HepG2 (cell line): ENCODE measurements around the gene LRP1B. TPM values are rescaled to one million over a fixed set of nuclear protein-coding genes. Genes with fewer than 3 reads are reported as not detected.

Experiments
- ATAC-seq: fragments of 200-7000 bp; cut with Tn5 transposase; 3 replicates; pipeline ENCODE4 v1.9.1; 2020; ENCODE audit warnings: mild to moderate bottlenecking, moderate library complexity
- BruUV-seq: library from RNA; stranded (reverse); fragments of 400-500 nt; replicated peaks from 2 replicates; lab custom pipeline; 2021; lab: Mats Ljungman, UMichigan
- CTCF ChIA-PET: fragments of 300-600 bp; formaldehyde crosslinking; extraction: SDS; loops from one replicate; lab custom pipeline; 2021; ENCODE audit warnings: low total read pairs, inconsistent platforms, low intra/inter-chr PET ratio; lab: Yijun Ruan, JAX
- POLR2A ChIA-PET: fragments of 350-600 bp; sonication (Branson Sonifier 250); formaldehyde crosslinking; loops from one replicate; lab custom pipeline; 2020; ENCODE audit warnings: antibody characterized with exemption, inconsistent platforms; lab: Yijun Ruan, JAX
- DNase-seq: peaks from one replicate; pipeline ENCODE4 v3.0.0-alpha.2; 2015; ENCODE audit warnings: low spot score
- FAIRE-seq: peaks from 3 replicates; lab custom pipeline; 2011; peaks lifted over from hg19 to GRCh38; lab: Jason Lieb, UNC
- H2AFZ ChIP-seq: one replicate; pipeline ENCODE4 v1.6.1; 2011; ENCODE audit warnings: low read length, inconsistent platforms
- H3K27ac ChIP-seq: fragments of 300-600 bp; 3 replicates; pipeline ENCODE4 v1.8.0; 2011; ENCODE audit warnings: mixed run types, mild to moderate bottlenecking, mixed read lengths, low read length, inconsistent platforms; ENCODE audit not compliant: insufficient read depth; ENCODE audit errors: extremely low read length
- H3K27me3 ChIP-seq, 2 experiments: fragments of 200-600 bp in 1 of 2; 2 replicates in 1 of 2; 3 replicates in 1 of 2; pipeline versions ENCODE4 v1.6.0 to v1.8.0; 2011; ENCODE audit warnings: low read length in 2 of 2, mild to moderate bottlenecking in 2 of 2, moderate library complexity in 2 of 2, inconsistent platforms in 1 of 2; ENCODE audit not compliant: insufficient read depth in 2 of 2, control insufficient read depth in 1 of 2
- H3K36me3 ChIP-seq, 2 experiments: fragments of 200-600 bp in 1 of 2; replicated peaks in 1 of 2; 2 replicates in 1 of 2; 3 replicates in 1 of 2; pipeline versions ENCODE4 v1.5.1 to v1.8.0; 2011; ENCODE audit warnings: low read length in 2 of 2, inconsistent platforms in 1 of 2; ENCODE audit not compliant: insufficient read depth in 2 of 2, control insufficient read depth in 1 of 2
- H3K4me1 ChIP-seq: 2 replicates; pipeline ENCODE4 v1.5.1; 2012; ENCODE audit warnings: low read length, inconsistent platforms; ENCODE audit not compliant: insufficient read depth
- H3K4me2 ChIP-seq: 2 replicates; pipeline ENCODE4 v1.6.0; 2011; ENCODE audit warnings: low read depth, low read length, inconsistent platforms
- H3K4me3 ChIP-seq, 3 experiments: fragments of 200-600 bp in 1 of 3; sonication (generic), shearing (Covaris generic) in 1 of 3; replicated peaks in 1 of 3; 2 replicates each; pipeline ENCODE4 v1.5.1; 2011 to 2016; ENCODE audit warnings: low read length in 3 of 3, inconsistent platforms in 2 of 3, low read depth in 2 of 3, mild to moderate bottlenecking in 2 of 3, control low read depth in 1 of 3, mixed read lengths in 1 of 3; ENCODE audit not compliant: insufficient read depth in 1 of 3
- H3K79me2 ChIP-seq: one replicate; pipeline ENCODE4 v1.6.1; 2011; ENCODE audit warnings: low read length, inconsistent platforms; ENCODE audit not compliant: insufficient read depth
- H3K9ac ChIP-seq: 2 replicates; pipeline ENCODE4 v1.6.0; 2011; ENCODE audit warnings: mild to moderate bottlenecking, low read depth, low read length, inconsistent platforms; ENCODE audit not compliant: insufficient read depth
- H3K9me3 ChIP-seq: 2 replicates; pipeline ENCODE4 v1.5.1; 2012; ENCODE audit warnings: mild to moderate bottlenecking, low read length
- H4K20me1 ChIP-seq: 2 replicates; pipeline ENCODE4 v1.6.0; 2011; ENCODE audit warnings: inconsistent platforms, mild to moderate bottlenecking, low read length, moderate library complexity; ENCODE audit not compliant: insufficient read depth
- ATF4 ChIP-seq, 2 experiments: fragments of 450-650 bp in 1 of 2; sonication (generic) in 1 of 2; formaldehyde crosslinking; IDR thresholded peaks; 2 replicates each; pipeline versions ENCODE4 v1.5.0 to v1.8.0; 2020 to 2022; ENCODE audit warnings: mild to moderate bottlenecking in 1 of 2, missing genetic modification reagents in 1 of 2
- BRD4 ChIP-seq: sonication (generic); formaldehyde crosslinking; IDR thresholded peaks from 2 replicates; pipeline ENCODE4 v1.4.0; 2020; ENCODE audit warnings: missing genetic modification reagents
- DDIT3 ChIP-seq: sonication (generic); formaldehyde crosslinking; IDR thresholded peaks from 2 replicates; pipeline ENCODE4 v1.4.0; 2020; ENCODE audit warnings: mild to moderate bottlenecking, missing genetic modification reagents
- FOXO1 ChIP-seq: sonication (generic); formaldehyde crosslinking; IDR thresholded peaks from 2 replicates; pipeline ENCODE4 v1.4.0; 2020; ENCODE audit warnings: missing genetic modification reagents
- MAFF ChIP-seq: IDR thresholded peaks from 2 replicates; pipeline ENCODE4 v1.6.1; 2011; ENCODE audit warnings: low read depth, low read length, improper control_type of control experiment
- MAFK ChIP-seq, 2 experiments: IDR thresholded peaks in 1 of 2; conservative IDR thresholded peaks in 1 of 2; 2 replicates each; pipeline ENCODE4 v1.6.1; 2011; ENCODE audit warnings: improper control_type of control experiment in 2 of 2, low read length in 2 of 2
- NCOR1 ChIP-seq: fragments of 200-600 bp; sonication (generic); IDR thresholded peaks from 2 replicates; pipeline ENCODE4 v1.7.0; 2017; ENCODE audit warnings: antibody characterized with exemption, low read length, borderline replicate concordance
- PATZ1 ChIP-seq: sonication (generic); formaldehyde crosslinking; IDR thresholded peaks from 2 replicates; pipeline ENCODE4 v1.4.0; 2020; ENCODE audit warnings: missing genetic modification reagents
- SMARCC2 ChIP-seq: fragments of 450-650 bp; IDR thresholded peaks from 2 replicates; pipeline ENCODE4 v1.6.1; 2017; ENCODE audit warnings: antibody characterized with exemption, mild to moderate bottlenecking
- SMYD3 ChIP-seq: sonication (generic); formaldehyde crosslinking; IDR thresholded peaks from 2 replicates; pipeline ENCODE4 v1.8.1; 2023; ENCODE audit warnings: mild to moderate bottlenecking, missing genetic modification reagents
- SRSF4 ChIP-seq: fragments of 200-400 bp; formaldehyde crosslinking; IDR thresholded peaks from one replicate; pipeline ENCODE4 v1.6.1; 2018; ENCODE audit warnings: mild to moderate bottlenecking, low read depth, low read length, moderate library complexity; ENCODE audit not compliant: poor library complexity, severe bottlenecking
- ZBTB49 ChIP-seq: sonication (generic); formaldehyde crosslinking; IDR thresholded peaks from 2 replicates; pipeline ENCODE4 v1.4.0; 2020; ENCODE audit warnings: missing genetic modification reagents, borderline replicate concordance
- ZNF251 ChIP-seq: sonication (generic); formaldehyde crosslinking; IDR thresholded peaks from 2 replicates; pipeline ENCODE4 v1.9.0; 2021; ENCODE audit warnings: mild to moderate bottlenecking, missing genetic modification reagents
- ZNF430 ChIP-seq: sonication (generic); formaldehyde crosslinking; IDR thresholded peaks from 2 replicates; pipeline ENCODE4 v1.9.0; 2021; ENCODE audit warnings: mild to moderate bottlenecking, missing genetic modification reagents
- ZNF547 ChIP-seq: sonication (generic); formaldehyde crosslinking; IDR thresholded peaks from 2 replicates; pipeline ENCODE4 v1.5.1; 2020; ENCODE audit warnings: mild to moderate bottlenecking, missing genetic modification reagents
- WGBS: methylation state at CpG from one replicate; pipeline ENCODE4 v1.1.6; 2017; ENCODE audit warnings: low lambda C conversion rate; 5-methylcytosine and 5-hydroxymethylcytosine counted together
- in situ Hi-C: cut with HindIII; loops from 2 replicates; pipeline ENCODE4 v1.10.0; 2017; ENCODE audit warnings: low pct_unique_long_range_greater_than_20kb; ENCODE audit not compliant: extremely low pct_ligation_motif_present
- intact Hi-C: fragments of 100-400 bp; cut with micrococcal nuclease; formaldehyde crosslinking; loops from one replicate; pipeline ENCODE4 v1.10.0; 2022; ENCODE audit not compliant: unreplicated experiment
- polyA plus RNA-seq, 8 experiments: library from polyadenylated mRNA; depleted of rRNA in 3 of 8; stranded (reverse) in 7 of 8; unstranded in 1 of 8; fragments of >200 nt; fragmentation: Illumina TruSeq in 4 of 8; extraction: Trizol in 4 of 8; gene quantifications; 2 replicates each; pipeline versions ENCODE4 v1.2.1 to v1.2.3, GENCODE V29; 2011 to 2016; ENCODE audit warnings: low read depth in 4 of 8, missing spikeins in 1 of 8, mixed read lengths in 1 of 8; ENCODE audit not compliant: insufficient read depth in 1 of 8
- total RNA-seq, 5 experiments: library from RNA; depleted of rRNA; stranded (reverse); fragments of >200 nt; fragmentation: Illumina TruSeq; extraction: Trizol; gene quantifications; 2 replicates each; pipeline ENCODE4 v1.2.3, GENCODE V29; 2016; ENCODE audit warnings: low read depth in 1 of 5

LRP1B gene
- total and polyA plus RNA-seq, 2 of the 13 experiments (the other 11 are each of a cell fraction or from before 2014, with no cell fraction given): 0.04 TPM; not detected in 1

GRCh38 chr2:141641462-141641861, 489.4 kb downstream of the LRP1B start (continued):
- TF ChIP-seq PATZ1 (CRISPR knock-in tag) (no peak), NCOR1 (no peak), SMARCC2 (no peak), SRSF4 (no peak), ZNF547 (CRISPR knock-in tag) (no peak), DDIT3 (CRISPR knock-in tag) (no peak), ATF4 (CRISPR knock-in tag; IDR thresholded peaks at IDR 0.05) (no peak)
- TF ChIP-seq, all 625 proteins: peak for 0

GRCh38 chr2:141639809-141640208, 491.0 kb downstream of the LRP1B start:
- Histone ChIP-seq H3K4me1 (no peaks in the 10 kb centered on the region), H2AFZ (no peak overlapping the region), H3K79me2 (no peaks in the 10 kb centered on the region), H3K9me3 (no peaks in the 10 kb centered on the region), H3K4me2 (no peak overlapping the region), H3K4me3 (no peak overlapping the region), H3K36me3 (no peaks in the 10 kb centered on the region), H3K27ac (no peak overlapping the region), H3K9ac (no peak overlapping the region), H4K20me1 (no peaks in the 10 kb centered on the region), H3K27me3 (no peaks in the 10 kb centered on the region)
- ChIA-PET POLR2A (no interaction called here), CTCF (no interaction called here)
- ATAC-seq (no peak), FAIRE-seq (no peak), DNase-seq (no peak)
- in situ Hi-C loops: no loop called here
- TF ChIP-seq MAFF (peak; percentile 91), SMYD3 (CRISPR knock-in tag) (no peak), MAFK (conservative IDR thresholded peaks at IDR 0.05 in 1 of 2, IDR thresholded peaks at IDR 0.05 in 1 of 2; ENCODE audit: low read length in 2 of 2) (peak; percentile 90 to 94), ZNF430 (CRISPR knock-in tag) (no peak), FOXO1 (no peak), ZBTB49 (CRISPR knock-in tag) (no peak), BRD4 (no peak), ZNF251 (CRISPR knock-in tag) (no peak)
- intact Hi-C loops: no loop called here
- no TSS peak for BruUV-seq
- WGBS: 0% methylated on average over 3 of the region's 3 CpGs
